ENCODE data around the gene TBX19. TPM values are rescaled to one million over a fixed set of nuclear protein-coding genes. Genes with fewer than 3 reads are reported as not detected.

The TBX19 gene
- total RNA-seq, 4 donors from 2014 or later = 0.50 to 1.5 (median 0.84) TPM

- intact Hi-C loops (cut with DNase I) = no loop called here
- no peak overlapping the region for H3K4me3 ChIP-seq
Measured at GRCh38 chr1:168328731-168329364, 48.2 kb downstream of the TBX19 start.

DNA sequence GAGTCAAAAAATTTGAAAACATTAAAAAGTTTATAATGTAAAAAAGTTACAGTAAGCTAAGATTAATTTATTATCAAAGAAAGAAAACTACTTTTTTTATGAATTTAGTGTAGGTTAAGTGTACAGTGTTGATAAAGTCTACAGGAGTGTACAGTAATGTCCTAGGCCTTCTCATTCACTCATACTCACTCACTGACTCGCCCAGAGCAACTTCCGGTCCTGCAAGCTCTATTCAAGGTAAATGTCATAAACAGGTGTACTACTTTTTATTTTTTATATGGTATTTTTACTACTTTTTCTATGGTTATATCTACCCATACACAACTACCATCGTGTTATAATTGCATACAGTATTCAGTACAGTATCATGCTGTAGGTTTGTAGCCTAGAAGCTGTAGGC is 49.6 kb downstream of the TBX19 start:
- WGBS, 2 donors = 84 to 87% methylated on average over 3 of the region's 3 CpGs
- intact Hi-C loops (cut with DNase I) = no loop called here
- Histone ChIP-seq H3K36me3 (no peaks in the 10 kb centered on the region), H3K9me3 (no peaks in the 10 kb centered on the region), H3K27ac (no peak overlapping the region), H3K4me1 (no peaks in the 10 kb centered on the region), H3K27me3 (no peaks in the 10 kb centered on the region), H3K4me3 (no peak overlapping the region)
- TF ChIP-seq CTCF (IDR thresholded peaks at IDR 0.05) = no peak
- no peak for TF ChIP-seq POLR2A (IDR thresholded peaks at IDR 0.05)
- no peak for DNase-seq

More at GRCh38 chr1:168328731-168329364, 48.2 kb downstream of the TBX19 start:
- H3K36me3 ChIP-seq = no peaks in the 10 kb centered on the region
- no peak for DNase-seq
- no peaks in the 10 kb centered on the region for H3K9me3 ChIP-seq
- H3K27ac ChIP-seq = no peak overlapping the region
- no peaks in the 10 kb centered on the region for H3K27me3 ChIP-seq
- TF ChIP-seq POLR2A (IDR thresholded peaks at IDR 0.05) (no peak), CTCF (IDR thresholded peaks at IDR 0.05) (no peak)
- WGBS, 2 donors = 71 to 74% methylated on average over 5 of the region's 5 CpGs
- H3K4me1 ChIP-seq = no peaks in the 10 kb centered on the region

DNA sequence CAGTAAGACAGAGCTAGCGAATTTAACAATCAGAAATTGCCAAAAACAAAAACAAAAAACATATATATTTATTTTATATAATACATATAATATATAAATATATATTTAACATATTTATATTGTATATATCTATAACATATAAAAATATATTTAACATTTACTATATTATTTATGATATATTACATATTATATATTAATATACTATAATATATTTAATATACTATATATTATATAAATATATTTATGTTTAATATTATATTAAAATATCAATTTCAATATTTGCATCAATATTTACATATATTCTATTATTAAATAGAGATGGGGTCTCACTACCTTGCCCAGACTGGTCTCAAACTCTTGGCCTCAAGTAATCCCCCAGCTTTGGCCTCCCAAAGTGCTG is 50.9 kb downstream of the TBX19 start:
- 100% methylated on average over 1 of the region's 1 CpG for WGBS, 2 donors
- Histone ChIP-seq H3K27me3 (no peaks in the 10 kb centered on the region), H3K9me3 (no peaks in the 10 kb centered on the region), H3K36me3 (no peaks in the 10 kb centered on the region), H3K4me3 (no peak overlapping the region), H3K4me1 (no peaks in the 10 kb centered on the region), H3K27ac (no peak overlapping the region)
- intact Hi-C loops (cut with DNase I) = no loop called here
- no peak for DNase-seq
- TF ChIP-seq POLR2A (IDR thresholded peaks at IDR 0.05) = no peak

- intact Hi-C loops (cut with DNase I) = no loop called here
- H3K27ac ChIP-seq = no peak overlapping the region
- 48 to 52% methylated on average over 6 of the region's 6 CpGs for WGBS, 2 donors
- H3K4me1 ChIP-seq = no peaks in the 10 kb centered on the region
- no peak for TF ChIP-seq POLR2A (IDR thresholded peaks at IDR 0.05)
- TF ChIP-seq CTCF (IDR thresholded peaks at IDR 0.05) = no peak
- H3K9me3 ChIP-seq = no peaks in the 10 kb centered on the region
- H3K36me3 ChIP-seq = no peaks in the 10 kb centered on the region
- DNase-seq = no peak
- no peaks in the 10 kb centered on the region for H3K27me3 ChIP-seq
- H3K4me3 ChIP-seq = no peak overlapping the region
Measured at GRCh38 chr1:168333562-168334276, 53.0 kb downstream of the TBX19 start.

DNA sequence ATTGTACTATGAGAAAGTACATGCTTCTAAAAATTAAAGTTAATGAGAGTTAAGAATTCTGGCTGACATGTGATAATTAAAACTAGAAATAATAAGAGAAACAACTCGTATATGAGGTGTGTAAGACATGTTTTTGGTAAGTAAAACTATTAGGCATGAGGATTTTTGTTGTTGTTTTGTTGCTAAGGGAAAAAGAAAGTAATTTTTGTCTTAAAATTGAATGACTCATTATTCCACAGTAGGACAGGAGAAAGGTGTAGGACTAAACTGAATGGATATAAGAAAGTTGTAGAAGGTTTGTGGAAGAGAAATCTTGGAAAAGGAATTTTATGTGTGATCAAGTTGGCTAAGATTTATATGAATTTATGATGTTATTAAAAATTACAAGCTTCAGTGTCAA is 54.8 kb downstream of the TBX19 start:
- Histone ChIP-seq H3K27ac (no peak overlapping the region), H3K4me1 (no peaks in the 10 kb centered on the region), H3K4me3 (no peak overlapping the region), H3K9me3 (no peaks in the 10 kb centered on the region), H3K36me3 (no peaks in the 10 kb centered on the region), H3K27me3 (no peaks in the 10 kb centered on the region)
- TF ChIP-seq CTCF (IDR thresholded peaks at IDR 0.05) (no peak), POLR2A (IDR thresholded peaks at IDR 0.05) (no peak)
- DNase-seq = no peak
- intact Hi-C loops (cut with DNase I) = no loop called here
- 29 to 31% methylated on average over 1 of the region's 1 CpG for WGBS, 2 donors
